Limb (tissue), 2 donors: ENCODE measurements around the gene LPP.
"Not testable (repeated sequence)": the region's sequence is repeated elsewhere in the genome, so short reads cannot be mapped to it uniquely, and the experiment has no call there.

Experiments used
- DNase-seq, 2 donors: peaks; one replicate each; pipeline ENCODE4 v3.0.0-alpha.2; 2016; ENCODE audit errors: extremely low spot score in 2 of 2

The LPP gene

GRCh38 chr3:188698436-188698835 lies 544.5 kb downstream of the LPP start:
- no peak for DNase-seq

- no peak for DNase-seq
These were observed 546.5 kb downstream of the LPP start for GRCh38 chr3:188700501-188700900.

DNA sequence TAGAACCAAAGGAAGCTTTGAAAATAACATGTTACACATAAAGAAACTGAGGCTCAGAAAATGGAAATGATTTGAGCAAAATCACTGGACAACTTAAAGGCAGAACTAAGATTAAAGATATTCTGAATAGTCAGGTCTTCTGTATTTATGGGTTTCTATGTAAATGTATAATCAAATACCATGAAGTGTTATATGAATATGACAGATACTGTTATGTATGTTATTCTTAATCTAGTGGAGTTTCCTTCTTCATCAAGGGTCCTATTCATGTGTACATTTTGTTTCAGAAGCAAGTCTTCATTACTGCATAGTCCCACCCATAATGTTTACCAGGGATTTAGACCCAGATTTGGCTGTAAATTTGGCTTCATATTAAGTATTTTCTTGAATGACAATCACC lies 547.0 kb downstream of the LPP start:
- DNase-seq: no peak

GRCh38 chr3:188701485-188701969 lies 547.6 kb downstream of the LPP start:
- no peak for DNase-seq

GRCh38 chr3:188702028-188702427 lies 548.1 kb downstream of the LPP start:
- DNase-seq: not testable (repeated sequence)

GRCh38 chr3:188706176-188706575 lies 552.2 kb downstream of the LPP start:
- no peak for DNase-seq

DNA sequence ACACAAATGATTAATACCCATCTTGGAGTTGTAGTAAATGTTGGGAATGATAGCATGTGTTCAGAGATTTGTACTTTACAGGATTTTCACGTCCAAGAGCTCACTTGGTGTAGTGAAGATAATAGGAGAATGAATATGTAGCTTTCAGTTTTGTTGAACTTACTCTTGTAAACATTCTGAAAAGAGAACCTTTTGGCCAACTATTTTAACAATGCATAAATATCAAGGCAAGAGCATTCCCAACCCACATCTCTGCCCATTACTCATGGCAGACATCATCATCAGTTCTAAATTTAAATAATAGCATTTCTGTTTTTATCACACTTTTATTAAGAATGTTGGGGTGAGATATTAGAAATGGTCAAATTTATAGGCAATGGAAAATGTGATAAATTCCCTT lies 552.6 kb downstream of the LPP start:
- DNase-seq: no peak

DNA sequence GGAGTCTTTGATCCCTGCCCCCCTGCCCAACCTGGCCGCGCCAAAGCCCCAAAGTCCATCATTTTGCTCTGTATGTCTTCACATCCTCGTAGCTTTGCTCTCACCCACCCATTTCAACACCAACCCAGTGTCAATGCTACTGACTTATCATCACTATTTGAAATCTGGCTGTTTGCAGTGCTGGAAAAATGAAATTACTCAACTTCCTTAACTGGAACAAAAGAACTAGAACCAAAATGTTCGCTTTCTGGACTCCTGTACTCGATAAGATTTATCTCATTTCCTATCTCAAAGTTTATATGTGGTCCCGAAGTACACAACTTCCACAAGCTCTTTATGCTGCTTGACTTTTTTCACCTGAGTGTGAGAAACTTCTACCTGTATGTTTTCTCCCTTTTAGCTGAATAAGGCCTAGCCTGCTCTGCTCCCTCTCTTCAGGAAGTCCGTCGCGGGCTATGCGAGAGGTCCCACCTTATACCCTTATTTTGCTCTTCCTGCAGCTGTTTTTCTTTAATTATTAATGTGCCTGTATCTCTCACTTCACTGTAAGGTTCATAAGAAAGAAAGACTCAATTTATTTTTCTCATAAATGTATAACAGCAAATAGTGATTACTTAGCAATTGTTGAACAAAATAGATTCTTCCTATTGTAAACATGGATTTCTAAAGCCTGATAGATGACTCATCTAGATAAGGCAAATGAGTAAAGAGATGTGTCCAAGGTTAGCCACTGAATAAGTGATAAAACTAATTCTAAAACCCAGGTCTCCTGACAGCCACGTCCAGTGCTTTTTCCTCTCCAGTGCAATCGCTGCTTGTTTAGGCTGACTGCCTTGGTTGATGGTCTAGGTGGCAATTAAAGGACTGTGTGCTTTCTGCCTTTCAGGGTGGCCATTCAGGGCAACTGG lies 553.7 kb downstream of the LPP start:
- DNase-seq: no peak

DNA sequence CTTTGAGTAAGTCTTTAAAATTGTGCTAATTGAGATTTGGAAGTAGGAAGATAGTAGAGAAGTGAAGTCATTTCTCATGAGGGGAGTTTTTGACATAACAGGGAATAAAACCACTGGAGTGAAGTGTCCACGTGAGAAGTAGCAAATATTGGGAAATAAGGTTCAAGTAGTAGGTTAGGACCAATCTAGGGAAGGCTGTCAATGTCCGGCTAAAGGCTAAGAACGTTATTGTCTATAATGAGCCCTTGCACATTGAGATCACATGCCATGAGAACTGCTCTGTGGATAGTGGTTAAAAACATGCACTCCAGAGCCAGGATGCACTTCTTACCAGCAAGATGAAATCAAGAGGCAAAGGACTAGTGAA lies 557.9 kb downstream of the LPP start:
- no peak for DNase-seq

DNA sequence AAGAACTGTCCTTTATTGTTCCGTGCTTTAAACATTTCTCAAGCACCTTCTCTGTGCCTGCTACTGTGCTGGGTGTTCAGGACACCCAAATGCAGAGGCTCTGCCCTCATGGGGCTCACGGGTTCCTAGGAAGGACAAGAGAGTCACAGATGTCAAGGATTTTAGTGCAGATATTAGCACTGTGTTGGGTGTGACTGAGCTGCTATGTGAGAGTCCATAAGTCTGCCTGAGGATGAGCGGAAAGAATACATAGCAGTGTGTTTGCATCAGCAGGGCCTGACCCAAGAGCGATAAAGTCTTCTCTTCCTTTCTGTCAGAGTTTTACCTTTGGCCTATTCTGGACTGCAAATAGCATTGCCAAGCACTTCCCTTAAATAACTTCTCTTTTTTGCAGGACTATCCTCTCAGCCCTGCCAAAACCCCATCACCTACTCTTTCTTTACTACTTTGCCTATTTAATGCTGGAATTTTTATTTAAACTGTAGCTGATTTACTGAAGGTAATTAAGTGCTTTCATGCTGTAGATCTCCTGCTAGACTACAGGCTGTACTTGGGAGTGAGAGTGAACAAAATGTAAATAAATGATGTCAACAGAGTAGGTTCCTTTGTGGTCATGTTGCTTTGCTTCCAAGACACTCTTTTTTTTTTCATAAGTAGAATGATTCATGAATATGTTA lies 558.4 kb downstream of the LPP start:
- DNase-seq: no peak

DNA sequence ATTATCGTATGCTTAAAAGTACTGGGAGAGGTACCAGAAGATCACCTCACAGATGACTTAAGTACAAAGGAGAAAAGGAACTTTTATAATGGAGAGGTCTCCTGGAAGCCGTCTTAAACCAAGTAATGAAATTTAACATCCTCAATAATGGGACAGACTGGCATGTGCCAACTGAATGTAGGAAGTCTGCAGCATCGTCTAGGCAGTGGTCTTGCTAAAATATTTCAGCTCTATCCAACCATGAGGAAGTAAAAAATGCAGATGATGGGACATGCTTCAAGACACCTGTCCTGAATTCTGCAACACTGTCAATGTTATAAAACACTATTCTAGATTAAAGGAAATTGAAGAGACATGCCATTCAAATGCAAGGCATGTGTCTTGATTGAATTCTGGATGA lies 559.0 kb downstream of the LPP start:
- DNase-seq: no peak

DNA sequence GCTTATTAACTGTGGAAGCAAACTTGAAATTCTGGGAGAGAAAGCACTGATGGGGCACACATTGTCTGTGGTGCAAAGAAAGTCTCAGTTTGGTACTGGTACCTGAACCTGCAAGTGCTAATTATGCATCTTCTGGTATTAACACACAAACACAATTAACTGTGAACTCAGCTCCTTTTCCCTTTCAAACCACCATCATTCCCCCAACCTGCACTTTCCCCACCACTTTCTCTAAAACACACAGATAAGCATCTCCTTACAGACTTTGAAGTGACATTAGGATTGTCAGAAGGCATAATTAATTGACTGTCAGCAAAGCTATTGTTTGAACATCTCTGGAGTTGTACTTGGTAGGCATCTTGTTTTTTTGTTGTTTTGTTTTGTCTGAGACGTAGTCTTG lies 565.6 kb downstream of the LPP start:
- DNase-seq: no peak

DNA sequence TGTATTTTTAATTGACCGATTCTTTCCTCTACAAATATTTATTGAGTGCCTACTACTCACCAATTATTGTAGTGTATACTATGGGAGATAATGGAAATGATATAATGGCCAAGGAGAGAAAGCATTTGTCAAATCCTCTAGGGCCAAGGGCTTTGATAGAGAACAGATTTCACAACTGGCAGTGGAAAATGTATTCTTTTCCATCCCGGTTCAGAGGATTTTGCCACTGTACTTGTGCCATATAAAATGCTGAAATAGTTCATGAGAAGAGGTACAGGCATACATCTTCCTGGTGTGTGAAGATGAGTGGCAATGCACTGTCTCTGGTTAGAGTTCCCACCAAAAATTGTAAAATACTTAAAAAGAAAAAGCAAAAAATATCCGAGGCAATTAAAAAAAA lies 566.3 kb downstream of the LPP start:
- DNase-seq: no peak

DNA sequence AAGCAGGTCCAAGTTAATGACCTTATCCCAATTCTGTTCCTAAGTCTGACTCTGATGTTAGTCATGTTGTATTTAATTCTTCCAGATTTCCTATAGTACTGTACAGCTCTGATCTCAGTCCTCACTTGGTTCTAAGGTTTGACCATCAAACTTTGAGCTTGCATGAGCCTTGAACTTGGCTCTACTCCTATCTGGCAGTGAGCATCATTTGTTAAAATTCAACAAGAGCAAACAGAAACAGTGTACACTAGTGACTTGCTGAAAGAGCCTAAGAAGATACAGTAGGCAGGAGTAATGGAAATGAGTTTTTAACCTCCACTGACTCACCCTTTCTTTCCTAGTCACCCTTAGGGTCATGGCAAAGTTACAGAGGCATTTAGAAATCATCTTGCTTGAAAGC lies 566.7 kb downstream of the LPP start:
- DNase-seq: no peak

- DNase-seq: no peak
These were observed 567.4 kb downstream of the LPP start for GRCh38 chr3:188721312-188721711.

DNA sequence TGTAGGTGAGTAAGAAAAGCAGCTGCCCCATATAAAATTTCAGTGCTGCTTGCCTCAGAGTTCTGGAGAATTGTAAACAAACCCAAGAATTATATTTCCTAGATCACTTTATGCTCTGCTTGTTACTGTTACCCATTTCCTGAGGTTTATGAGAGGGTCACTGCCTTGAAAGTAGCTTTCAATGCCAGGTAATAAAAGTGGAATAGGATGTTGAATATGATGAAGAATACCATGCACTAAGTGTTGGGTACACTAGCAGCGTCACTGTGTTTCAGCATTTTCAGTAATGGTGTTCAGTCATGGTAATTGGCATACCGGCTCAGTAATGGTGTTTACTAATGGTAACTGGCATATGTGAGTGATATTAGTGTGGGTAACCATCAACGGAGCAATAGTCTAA lies 568.0 kb downstream of the LPP start:
- DNase-seq: no peak

DNA sequence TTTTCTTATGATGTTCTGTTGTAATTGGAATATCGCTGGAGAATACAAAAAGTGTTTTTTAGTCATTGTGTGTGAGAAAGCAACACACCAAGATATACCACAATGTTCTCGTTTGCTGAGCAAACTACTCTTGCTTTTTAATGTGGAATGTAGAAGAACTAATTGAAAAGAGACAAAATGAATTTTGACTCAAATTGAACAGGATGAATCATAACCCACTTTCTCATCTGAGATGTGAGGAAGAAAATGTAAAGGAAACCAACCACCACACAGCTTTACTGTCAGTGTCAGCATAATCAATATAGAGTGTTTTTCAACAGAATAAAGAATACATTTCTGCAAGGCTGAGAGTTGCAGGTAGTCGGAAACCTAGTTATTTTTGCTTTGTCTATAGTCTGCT lies 569.0 kb downstream of the LPP start:
- no peak for DNase-seq

DNA sequence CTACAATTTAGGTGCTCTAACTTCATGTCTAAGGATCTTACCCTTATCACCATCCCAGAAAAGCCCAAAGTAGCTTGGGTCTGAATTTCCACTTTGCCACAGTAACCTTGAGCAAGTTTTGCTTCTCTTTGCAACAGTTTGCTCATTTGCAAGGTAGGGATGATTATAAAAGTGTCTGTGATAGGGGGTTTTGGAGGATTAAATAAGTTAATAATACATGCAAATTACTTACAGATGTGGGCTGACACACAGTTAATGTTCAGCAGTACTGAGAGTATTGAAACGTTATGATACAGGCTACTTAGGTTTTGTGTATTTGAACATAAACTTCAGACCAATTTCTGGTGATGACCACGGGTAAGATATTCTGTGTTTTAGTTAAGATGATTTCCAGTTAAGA lies 573.1 kb downstream of the LPP start:
- no peak for DNase-seq

- DNase-seq: no peak
These were observed 574.5 kb downstream of the LPP start for GRCh38 chr3:188728371-188728896.

DNA sequence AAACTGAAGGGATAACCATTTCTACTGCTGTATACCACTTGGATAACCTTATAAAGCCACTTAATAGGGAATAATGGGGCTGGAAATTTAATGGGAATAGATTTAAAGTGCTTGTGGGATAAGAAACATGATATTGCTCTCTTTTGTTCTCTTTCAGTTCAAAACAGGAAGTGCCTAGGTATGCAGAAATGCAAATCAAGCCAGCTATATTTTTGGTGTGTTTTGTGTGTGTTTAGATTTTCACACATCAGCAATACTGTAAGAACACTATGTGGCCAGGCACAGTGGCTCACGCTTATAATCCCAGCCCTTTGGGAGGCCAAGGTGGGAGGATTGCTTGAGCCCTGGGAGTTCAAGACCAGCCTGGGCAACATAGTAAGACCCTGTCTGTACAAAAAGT lies 575.5 kb downstream of the LPP start:
- no peak for DNase-seq

- peak; percentile 17 to 52 for DNase-seq
These were observed 580.4 kb downstream of the LPP start for GRCh38 chr3:188734395-188734794.

GRCh38 chr3:188739511-188739910 lies 585.6 kb downstream of the LPP start:
- DNase-seq: no peak

DNA sequence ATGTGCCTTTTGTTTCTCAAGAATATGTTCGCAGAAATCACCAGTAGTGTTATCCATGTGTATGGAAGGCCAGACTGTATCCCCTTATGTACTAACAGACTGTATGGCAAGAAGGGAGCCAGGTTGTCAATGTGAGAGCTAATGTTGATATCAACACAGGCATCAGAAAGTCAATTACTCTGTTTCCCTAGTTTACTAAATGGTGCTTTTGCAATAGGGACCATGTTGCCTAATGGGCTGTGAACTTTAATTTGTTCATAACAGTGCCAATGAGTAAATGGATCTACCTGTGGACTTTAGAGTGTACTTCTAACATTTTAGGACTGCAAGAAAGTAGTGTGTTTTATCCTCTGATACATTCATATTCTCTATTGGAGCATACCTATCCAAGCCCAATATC lies 586.1 kb downstream of the LPP start:
- no peak for DNase-seq
